A673 (cell line): Measurements from ENCODE around the gene METTL25. TPM values are rescaled to one million over a fixed set of nuclear protein-coding genes. Genes with fewer than 3 reads are reported as not detected.

Experiments
- BruUV-seq: library from RNA; stranded (reverse); fragments of 400-500 nt; replicated peaks from 2 replicates; lab custom pipeline; 2021; lab: Mats Ljungman, UMichigan
- CTCF ChIA-PET: fragments of 300-600 bp; sonication (Branson Sonifier 250); formaldehyde crosslinking; loops from one replicate; lab custom pipeline; 2022; ENCODE audit warnings: antibody characterized with exemption; lab: Charles Lee
- POLR2A ChIA-PET: fragments of 300-600 bp; sonication (Branson Sonifier 250); formaldehyde crosslinking; loops from one replicate; lab custom pipeline; 2022; ENCODE audit warnings: antibody characterized with exemption; ENCODE audit not compliant: low non-redundant PET; lab: Charles Lee
- DNase-seq: peaks from one replicate; pipeline ENCODE4 v3.0.0-alpha.2; 2015; ENCODE audit warnings: low spot score
- H3K27ac ChIP-seq: fragments of 200-600 bp; sonication (generic); 2 replicates; pipeline ENCODE4 v1.5.1; 2016; ENCODE audit warnings: mixed run types, low read depth, mild to moderate bottlenecking, mixed read lengths, antibody characterized with exemption, low read length; ENCODE audit not compliant: poor library complexity, severe bottlenecking
- H3K27me3 ChIP-seq: fragments of 200-600 bp; sonication (generic); replicated peaks from 2 replicates; pipeline ENCODE4 v1.6.1; 2017; ENCODE audit warnings: mixed run types, low read depth, mild to moderate bottlenecking, mixed read lengths, antibody characterized with exemption, low read length; ENCODE audit not compliant: insufficient read depth, poor library complexity
- H3K36me3 ChIP-seq: fragments of 200-600 bp; sonication (generic); 2 replicates; pipeline ENCODE4 v1.6.1; 2016; ENCODE audit warnings: mixed run types, mild to moderate bottlenecking, mixed read lengths, antibody characterized with exemption, low read length; ENCODE audit not compliant: insufficient read depth, poor library complexity, severe bottlenecking
- H3K4me1 ChIP-seq: fragments of 200-600 bp; sonication (generic); 2 replicates; pipeline ENCODE4 v1.6.1; 2017; ENCODE audit warnings: mixed run types, mild to moderate bottlenecking, mixed read lengths, antibody characterized with exemption, low read length; ENCODE audit not compliant: insufficient read depth, poor library complexity, severe bottlenecking
- H3K4me3 ChIP-seq: fragments of 200-600 bp; sonication (generic); 2 replicates; pipeline ENCODE4 v1.5.1; 2016; ENCODE audit warnings: low read depth, mixed run types, mild to moderate bottlenecking, mixed read lengths, low read length; ENCODE audit not compliant: poor library complexity, severe bottlenecking
- H3K9me3 ChIP-seq: fragments of 200-600 bp; sonication (generic); 2 replicates; pipeline ENCODE4 v1.6.1; 2016; ENCODE audit warnings: mixed run types, low read depth, mild to moderate bottlenecking, mixed read lengths, antibody characterized with exemption, low read length; ENCODE audit not compliant: poor library complexity, severe bottlenecking
- CTCF ChIP-seq: fragments of 300-800, 200-600 bp; sonication (generic); conservative IDR thresholded peaks from 2 replicates; pipeline ENCODE4 v1.5.1; 2017; ENCODE audit warnings: low read depth, mild to moderate bottlenecking, antibody characterized with exemption, low read length, moderate library complexity, mixed read lengths
- EZH2 ChIP-seq: fragments of 200-600 bp; sonication (generic); IDR thresholded peaks from 2 replicates; pipeline ENCODE4 v1.6.1; 2017; ENCODE audit warnings: borderline replicate concordance, low read depth, mild to moderate bottlenecking, mixed read lengths, antibody characterized with exemption, low read length; ENCODE audit not compliant: poor library complexity, severe bottlenecking
- intact Hi-C: fragments of 100-400 bp; cut with micrococcal nuclease; formaldehyde crosslinking; loops from one replicate; pipeline ENCODE4 v1.10.0; 2022; ENCODE audit not compliant: unreplicated experiment
- total RNA-seq: library from RNA; stranded (reverse); gene quantifications from 2 replicates; pipeline ENCODE4 v1.2.3, GENCODE V29; 2021

The METTL25 gene
- total RNA-seq, 1 experiment from 2014 or later = 5.1 TPM

- no peak overlapping the region for H3K4me3 ChIP-seq
- H3K27ac ChIP-seq = no peak overlapping the region
- H3K4me1 ChIP-seq = no peaks in the 10 kb centered on the region
- no TSS peak for BruUV-seq
- H3K9me3 ChIP-seq = no peaks in the 10 kb centered on the region
- TF ChIP-seq EZH2 (no peak), CTCF (no peak)
- POLR2A ChIA-PET = no interaction called here
- no peaks in the 10 kb centered on the region for H3K27me3 ChIP-seq
- CTCF ChIA-PET = no interaction called here
- intact Hi-C loops = no loop called here
- DNase-seq = no peak
- H3K36me3 ChIP-seq = no peaks in the 10 kb centered on the region
These were observed 128.4 kb downstream of the METTL25 start for GRCh38 chr12:82486524-82487235.

GRCh38 chr12:82504409-82504808 is 146.1 kb downstream of the METTL25 start:
- intact Hi-C loops = no loop called here
- no peaks in the 10 kb centered on the region for H3K27me3 ChIP-seq
- H3K4me1 ChIP-seq = no peaks in the 10 kb centered on the region
- no peak overlapping the region for H3K4me3 ChIP-seq
- TF ChIP-seq CTCF (no peak), EZH2 (no peak)
- no peak for DNase-seq
- ChIA-PET POLR2A (no interaction called here), CTCF (no interaction called here)
- H3K36me3 ChIP-seq = no peaks in the 10 kb centered on the region
- no TSS peak for BruUV-seq
- no peak overlapping the region for H3K27ac ChIP-seq
- no peaks in the 10 kb centered on the region for H3K9me3 ChIP-seq

- intact Hi-C loops = no loop called here
- Histone ChIP-seq H3K4me1 (no peaks in the 10 kb centered on the region), H3K36me3 (no peaks in the 10 kb centered on the region), H3K9me3 (no peaks in the 10 kb centered on the region), H3K27ac (no peak overlapping the region), H3K4me3 (no peak overlapping the region), H3K27me3 (no peaks in the 10 kb centered on the region)
- POLR2A ChIA-PET = no interaction called here
- no TSS peak for BruUV-seq
- DNase-seq = no peak
- TF ChIP-seq EZH2 = no peak
- TF ChIP-seq CTCF = no peak
- CTCF ChIA-PET = no interaction called here
These were observed 146.8 kb downstream of the METTL25 start for GRCh38 chr12:82505150-82505549.
